ENCODE measurements around the gene CTLA4. TPM values are rescaled to one million over a fixed set of nuclear protein-coding genes. Genes with fewer than 3 reads are reported as not detected.

Gene CTLA4
- total RNA-seq: 7.9 TPM

GRCh38 chr2:203867561-203868200, at the start of gene CTLA4:
TSS of gene CTLA4 (plus strand) at chr2:203867771. CDS start at chr2:203867943, 172 bp downstream.
- no peaks in the 10 kb centered on the region for H3K27me3 ChIP-seq
- DNase-seq (ENCODE audit: extremely low spot score in 2 of 2): no peak
- TF ChIP-seq, protein P1, sequence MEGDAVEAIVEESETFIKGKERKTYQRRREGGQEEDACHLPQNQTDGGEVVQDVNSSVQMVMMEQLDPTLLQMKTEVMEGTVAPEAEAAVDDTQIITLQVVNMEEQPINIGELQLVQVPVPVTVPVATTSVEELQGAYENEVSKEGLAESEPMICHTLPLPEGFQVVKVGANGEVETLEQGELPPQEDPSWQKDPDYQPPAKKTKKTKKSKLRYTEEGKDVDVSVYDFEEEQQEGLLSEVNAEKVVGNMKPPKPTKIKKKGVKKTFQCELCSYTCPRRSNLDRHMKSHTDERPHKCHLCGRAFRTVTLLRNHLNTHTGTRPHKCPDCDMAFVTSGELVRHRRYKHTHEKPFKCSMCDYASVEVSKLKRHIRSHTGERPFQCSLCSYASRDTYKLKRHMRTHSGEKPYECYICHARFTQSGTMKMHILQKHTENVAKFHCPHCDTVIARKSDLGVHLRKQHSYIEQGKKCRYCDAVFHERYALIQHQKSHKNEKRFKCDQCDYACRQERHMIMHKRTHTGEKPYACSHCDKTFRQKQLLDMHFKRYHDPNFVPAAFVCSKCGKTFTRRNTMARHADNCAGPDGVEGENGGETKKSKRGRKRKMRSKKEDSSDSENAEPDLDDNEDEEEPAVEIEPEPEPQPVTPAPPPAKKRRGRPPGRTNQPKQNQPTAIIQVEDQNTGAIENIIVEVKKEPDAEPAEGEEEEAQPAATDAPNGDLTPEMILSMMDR (IDR thresholded peaks at IDR 0.05): no peak
- no peak for TF ChIP-seq POLR2A (IDR thresholded peaks at IDR 0.05)
- no peak for TF ChIP-seq POLR2AphosphoS5 (IDR thresholded peaks at IDR 0.05; ENCODE audit: insufficient read depth in 1 of 2, low read depth in 1 of 2)
- no peak within 1 kb of the TSS for H3K4me3 ChIP-seq
- no peak within 1 kb of the TSS for H3K27ac ChIP-seq
- H3K9me3 ChIP-seq: no peaks in the 10 kb centered on the region
- intact Hi-C loops (cut with DNase I): no loop called here
- no peaks in the 10 kb centered on the region for H3K4me1 ChIP-seq
- H3K36me3 ChIP-seq: no peaks in the 10 kb centered on the region

GRCh38 chr2:203818656-203819055, 48.9 kb upstream of the CTLA4 start:
- no peaks in the 10 kb centered on the region for H3K9me3 ChIP-seq
- no peak overlapping the region for H3K27ac ChIP-seq
- no peak overlapping the region for H3K4me3 ChIP-seq
- H3K4me1 ChIP-seq: peaks cover 7% of the 10 kb centered on the region
- intact Hi-C loops (cut with DNase I): loop anchor here (10.0 kb wide), 1 partner anchor 284 kb away; the partner anchor contains the start of gene RAPH1
- H3K27me3 ChIP-seq: no peaks in the 10 kb centered on the region
- TF ChIP-seq, protein P1 (IDR thresholded peaks at IDR 0.05): no peak
- TF ChIP-seq POLR2A (IDR thresholded peaks at IDR 0.05): no peak
- no peak for TF ChIP-seq POLR2AphosphoS5 (IDR thresholded peaks at IDR 0.05; ENCODE audit: insufficient read depth in 1 of 2, low read depth in 1 of 2)
- no peak for DNase-seq (ENCODE audit: extremely low spot score in 2 of 2)
- H3K36me3 ChIP-seq: no peaks in the 10 kb centered on the region

DNA sequence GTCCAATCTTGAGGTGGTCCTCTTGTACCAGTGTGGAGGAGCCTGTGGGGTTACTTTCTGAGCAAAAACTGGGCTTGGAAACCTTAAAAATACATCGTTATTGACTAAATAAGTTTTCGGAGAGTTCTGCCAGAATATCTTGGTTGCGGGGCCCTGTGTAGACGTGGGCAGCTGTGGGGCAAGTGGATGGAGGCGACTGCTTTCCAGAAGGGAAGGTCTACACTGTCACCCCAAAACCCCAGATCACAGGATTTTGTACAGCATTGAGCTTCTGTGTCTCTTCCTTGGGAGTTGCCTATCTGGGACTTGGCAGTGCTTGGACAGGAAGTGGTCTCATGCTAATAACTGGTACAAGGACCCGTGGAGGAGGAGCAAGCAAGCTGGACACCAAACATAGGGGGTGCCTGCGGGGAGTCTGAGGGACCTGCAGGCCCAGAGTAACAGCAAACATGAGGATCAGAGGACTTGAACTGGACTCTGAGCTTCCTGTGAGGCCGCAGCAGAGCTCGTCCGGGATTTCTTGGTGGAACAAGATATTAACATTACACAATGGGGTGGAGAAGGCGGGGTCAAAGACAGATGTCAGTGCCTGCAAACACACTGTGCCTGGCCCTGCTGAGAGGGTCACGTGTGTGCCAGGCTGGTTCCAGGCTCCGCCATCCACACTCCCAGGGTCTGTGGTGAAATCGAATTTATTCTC, 48.0 kb upstream of the CTLA4 start:
- no peak for DNase-seq (ENCODE audit: extremely low spot score in 2 of 2)
- Histone ChIP-seq H3K4me1 (peaks cover 5% of the 10 kb centered on the region), H3K4me3 (no peak overlapping the region), H3K36me3 (no peaks in the 10 kb centered on the region), H3K27me3 (no peaks in the 10 kb centered on the region), H3K9me3 (no peaks in the 10 kb centered on the region), H3K27ac (no peak overlapping the region)
- TF ChIP-seq POLR2AphosphoS5 (IDR thresholded peaks at IDR 0.05; ENCODE audit: insufficient read depth in 1 of 2, low read depth in 1 of 2) (no peak), POLR2A (IDR thresholded peaks at IDR 0.05) (no peak)
- TF ChIP-seq, protein P1 (IDR thresholded peaks at IDR 0.05): no peak
- intact Hi-C loops (cut with DNase I): loop anchor here (10.0 kb wide), 1 partner anchor 285 kb away; the partner anchor contains the start of gene RAPH1

DNA sequence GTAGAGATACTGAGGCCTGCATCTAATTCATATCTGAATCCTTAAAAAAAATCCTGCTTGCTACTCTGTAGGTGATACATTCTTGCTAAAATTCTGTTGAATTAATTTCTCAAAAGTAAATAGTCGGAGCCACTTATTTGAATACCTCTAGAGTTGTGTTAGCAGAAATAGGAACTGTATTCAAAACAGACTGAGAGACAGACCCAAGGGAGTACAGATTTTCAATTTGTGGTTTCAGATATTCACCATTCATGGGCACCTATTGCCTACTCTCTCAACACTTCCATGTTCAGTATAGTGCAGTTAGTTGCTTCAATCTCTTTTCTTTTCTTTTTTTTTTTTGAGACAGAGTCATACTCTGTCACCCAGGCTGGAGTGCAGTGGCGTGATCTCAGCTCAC, 46.6 kb upstream of the CTLA4 start:
- H3K4me3 ChIP-seq: no peak overlapping the region
- no peak for DNase-seq (ENCODE audit: extremely low spot score in 2 of 2)
- no peaks in the 10 kb centered on the region for H3K36me3 ChIP-seq
- H3K27me3 ChIP-seq: no peaks in the 10 kb centered on the region
- TF ChIP-seq POLR2AphosphoS5 (IDR thresholded peaks at IDR 0.05; ENCODE audit: insufficient read depth in 1 of 2, low read depth in 1 of 2) (no peak), POLR2A (IDR thresholded peaks at IDR 0.05) (no peak)
- TF ChIP-seq, protein P1 (IDR thresholded peaks at IDR 0.05): no peak
- intact Hi-C loops (cut with DNase I): no loop called here
- H3K4me1 ChIP-seq: no peaks in the 10 kb centered on the region
- H3K9me3 ChIP-seq: no peaks in the 10 kb centered on the region
- H3K27ac ChIP-seq: no peak overlapping the region

DNA sequence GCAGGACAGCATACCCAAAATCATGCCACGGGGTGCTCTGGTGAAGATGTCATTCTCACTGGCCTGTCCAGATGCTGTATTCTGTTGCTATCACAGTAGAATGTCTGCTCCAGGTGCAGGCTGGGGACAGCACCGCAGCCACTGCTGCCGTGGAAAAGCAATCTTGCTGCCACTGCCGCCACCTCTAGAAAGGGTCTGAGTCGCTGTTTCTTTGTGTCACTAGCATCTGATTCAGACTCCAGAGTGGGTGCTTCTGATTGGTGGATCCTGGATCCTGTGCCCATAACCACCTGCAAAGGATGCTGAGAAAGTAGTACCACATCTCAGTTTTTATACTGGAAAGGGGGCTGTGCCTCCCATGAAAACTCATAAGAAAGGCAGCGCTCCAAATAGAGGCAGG, 45.3 kb upstream of the CTLA4 start:
- Histone ChIP-seq H3K27ac (no peak overlapping the region), H3K36me3 (no peaks in the 10 kb centered on the region), H3K4me3 (no peak overlapping the region), H3K27me3 (no peaks in the 10 kb centered on the region), H3K9me3 (no peaks in the 10 kb centered on the region), H3K4me1 (no peaks in the 10 kb centered on the region)
- intact Hi-C loops (cut with DNase I): no loop called here
- no peak for TF ChIP-seq POLR2A (IDR thresholded peaks at IDR 0.05)
- TF ChIP-seq, protein P1 (IDR thresholded peaks at IDR 0.05): no peak
- TF ChIP-seq POLR2AphosphoS5 (IDR thresholded peaks at IDR 0.05; ENCODE audit: insufficient read depth in 1 of 2, low read depth in 1 of 2): no peak
- no peak for DNase-seq (ENCODE audit: extremely low spot score in 2 of 2)
